Activated T-cell treated with anti-CD3 and anti-CD28 coated beads, Interleukin-2, amount 50 U/mL, for 4 hours (primary cell): ENCODE results near the gene TRMU. TPM values are rescaled to one million over a fixed set of nuclear protein-coding genes. Genes with fewer than 3 reads are reported as not detected.
"Not testable (repeated sequence)": the region's sequence is repeated elsewhere in the genome, so short reads cannot be mapped to it uniquely, and the experiment has no call there.

Source experiments
- ATAC-seq, 2 donors: fragments of 200-7000 bp; cut with Tn5 transposase; one replicate each; pipeline ENCODE4 v1.10.0; 2021
- DNase-seq: peaks from one replicate; pipeline ENCODE4 v3.0.0-alpha.2; 2020
- H3K27me3 Mint-ChIP-seq: one replicate; pipeline ENCODE4 v1.8.0; 2021; ENCODE audit warnings: low read depth, mixed read lengths
- H3K36me3 Mint-ChIP-seq: one replicate; pipeline ENCODE4 v1.8.0; 2022; ENCODE audit warnings: mixed read lengths; ENCODE audit not compliant: insufficient read depth
- H3K4me1 Mint-ChIP-seq: one replicate; pipeline ENCODE4 v1.8.0; 2021; ENCODE audit warnings: low read depth, mixed read lengths
- H3K4me3 Mint-ChIP-seq: one replicate; pipeline ENCODE4 v1.8.0; 2021; ENCODE audit warnings: mild to moderate bottlenecking, moderate library complexity, mixed read lengths
- H3K9me3 Mint-ChIP-seq: one replicate; pipeline ENCODE4 v1.8.0; 2021; ENCODE audit warnings: mixed read lengths
- total RNA-seq, 3 donors: library from RNA; stranded (reverse); gene quantifications; one replicate each; pipeline ENCODE4 v1.2.1, GENCODE V29; 2021

Gene TRMU
- total RNA-seq, 3 donors from 2014 or later = 62.5 to 69.0 (median 66.6) TPM

DNA sequence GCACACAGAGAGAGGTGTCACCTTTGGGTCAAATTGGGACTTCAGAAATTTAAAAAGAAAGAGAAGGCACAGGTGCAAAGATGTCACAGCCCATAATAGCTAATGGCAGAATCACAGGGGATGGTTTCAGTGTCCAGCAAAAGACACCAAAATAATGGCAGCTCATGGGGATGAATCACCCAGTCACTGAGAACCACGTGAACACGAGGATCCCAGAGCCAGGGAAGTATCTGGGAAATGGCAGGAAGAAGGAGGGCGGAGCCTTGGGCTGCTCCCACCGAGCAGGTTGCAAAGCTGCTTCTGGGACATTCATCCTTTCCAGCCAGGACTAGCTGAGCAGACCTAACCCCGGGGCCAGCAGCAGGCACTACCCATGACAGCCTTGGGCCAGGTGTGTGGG, 45.6 kb downstream of the TRMU start:
- H3K4me1 Mint-ChIP-seq = no peaks in the 10 kb centered on the region
- H3K36me3 Mint-ChIP-seq = no peaks in the 10 kb centered on the region
- DNase-seq (no peak), ATAC-seq (no peak)
- no peaks in the 10 kb centered on the region for H3K27me3 Mint-ChIP-seq
- H3K4me3 Mint-ChIP-seq = no peak overlapping the region
- H3K9me3 Mint-ChIP-seq = peaks cover 4% of the 10 kb centered on the region

DNA sequence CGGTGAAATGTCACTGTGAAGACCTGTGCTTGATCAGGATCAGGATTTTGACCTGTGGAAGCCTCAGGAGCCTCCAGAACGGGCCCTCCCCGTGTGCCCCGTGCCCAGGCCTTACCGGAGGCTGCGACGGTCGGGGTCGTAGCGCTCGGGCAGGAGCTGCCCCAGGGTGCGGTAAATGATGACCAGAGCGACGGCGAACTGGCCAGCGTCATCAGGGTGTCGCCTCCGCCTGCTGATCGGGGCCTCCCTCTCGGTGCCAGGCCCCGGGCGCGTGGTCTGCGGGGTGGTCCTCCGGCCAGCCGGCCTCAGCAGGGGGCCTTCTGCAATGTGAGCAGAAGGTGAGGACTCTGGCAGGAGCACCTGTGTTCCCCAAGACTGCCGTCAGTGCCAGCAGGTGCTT, 46.2 kb downstream of the TRMU start:
- H3K36me3 Mint-ChIP-seq = no peaks in the 10 kb centered on the region

GRCh38 chr22:46382524-46382923, 47.0 kb downstream of the TRMU start:
- DNase-seq = no peak
- Mint-ChIP-seq H3K4me1 (no peaks in the 10 kb centered on the region), H3K9me3 (no peaks in the 10 kb centered on the region), H3K36me3 (no peaks in the 10 kb centered on the region), H3K27me3 (no peaks in the 10 kb centered on the region), H3K4me3 (no peak overlapping the region)
- no peak for ATAC-seq

More for the DNA sequence above, 46.2 kb downstream of the TRMU start:
- Mint-ChIP-seq H3K9me3 (peaks cover under 1% of the 10 kb centered on the region), H3K27me3 (no peaks in the 10 kb centered on the region), H3K4me1 (no peaks in the 10 kb centered on the region), H3K4me3 (no peak overlapping the region)
- ATAC-seq (no peak), DNase-seq (no peak)

DNA sequence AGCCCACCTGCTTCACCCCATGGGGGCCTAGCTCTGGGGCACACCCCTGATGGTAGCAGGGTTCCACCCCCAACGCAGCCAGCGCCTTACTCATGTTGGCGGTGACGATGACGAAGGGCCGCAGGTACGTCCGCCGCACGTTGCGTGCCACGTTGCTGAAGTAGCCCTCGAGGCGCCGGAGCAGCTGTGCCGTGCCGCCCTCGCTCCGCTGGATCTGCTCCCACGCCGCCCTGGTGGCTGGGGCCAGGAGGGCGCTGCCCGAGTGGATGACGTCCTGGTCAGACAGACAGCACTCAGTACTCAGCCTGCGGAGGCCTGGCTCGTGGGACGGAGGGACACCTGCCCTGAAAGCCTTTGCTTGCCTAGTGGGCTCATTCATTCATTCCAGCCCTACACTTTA, 50.8 kb downstream of the TRMU start:
- no peaks in the 10 kb centered on the region for H3K9me3 Mint-ChIP-seq
- H3K4me1 Mint-ChIP-seq = no peaks in the 10 kb centered on the region
- no peaks in the 10 kb centered on the region for H3K36me3 Mint-ChIP-seq
- no peak for ATAC-seq
- DNase-seq = no peak
- no peak overlapping the region for H3K4me3 Mint-ChIP-seq
- peaks cover 6% of the 10 kb centered on the region for H3K27me3 Mint-ChIP-seq

- Mint-ChIP-seq H3K4me3 (no peak overlapping the region), H3K27me3 (peaks cover 6% of the 10 kb centered on the region), H3K4me1 (no peaks in the 10 kb centered on the region), H3K9me3 (no peaks in the 10 kb centered on the region), H3K36me3 (no peaks in the 10 kb centered on the region)
- ATAC-seq (no peak), DNase-seq (no peak)
Measured at GRCh38 chr22:46387748-46388147, 52.2 kb downstream of the TRMU start.

- Mint-ChIP-seq H3K9me3 (no peaks in the 10 kb centered on the region), H3K4me3 (no peak overlapping the region), H3K27me3 (peaks cover 6% of the 10 kb centered on the region), H3K36me3 (no peaks in the 10 kb centered on the region), H3K4me1 (peaks cover under 1% of the 10 kb centered on the region)
- ATAC-seq (no peak), DNase-seq (no peak)
Measured at GRCh38 chr22:46388647-46389046, 53.1 kb downstream of the TRMU start.

GRCh38 chr22:46389081-46389480, 53.6 kb downstream of the TRMU start:
- ATAC-seq (no peak), DNase-seq (no peak)
- Mint-ChIP-seq H3K27me3 (peaks cover 6% of the 10 kb centered on the region), H3K36me3 (no peaks in the 10 kb centered on the region), H3K4me1 (peaks cover 5% of the 10 kb centered on the region), H3K9me3 (no peaks in the 10 kb centered on the region), H3K4me3 (no peak overlapping the region)

GRCh38 chr22:46390105-46390651, 54.7 kb downstream of the TRMU start:
- Mint-ChIP-seq H3K4me1 (peaks cover 5% of the 10 kb centered on the region), H3K36me3 (no peaks in the 10 kb centered on the region), H3K9me3 (no peaks in the 10 kb centered on the region), H3K4me3 (no peak overlapping the region), H3K27me3 (peaks cover 6% of the 10 kb centered on the region)
- ATAC-seq (no peak), DNase-seq (no peak)

DNA sequence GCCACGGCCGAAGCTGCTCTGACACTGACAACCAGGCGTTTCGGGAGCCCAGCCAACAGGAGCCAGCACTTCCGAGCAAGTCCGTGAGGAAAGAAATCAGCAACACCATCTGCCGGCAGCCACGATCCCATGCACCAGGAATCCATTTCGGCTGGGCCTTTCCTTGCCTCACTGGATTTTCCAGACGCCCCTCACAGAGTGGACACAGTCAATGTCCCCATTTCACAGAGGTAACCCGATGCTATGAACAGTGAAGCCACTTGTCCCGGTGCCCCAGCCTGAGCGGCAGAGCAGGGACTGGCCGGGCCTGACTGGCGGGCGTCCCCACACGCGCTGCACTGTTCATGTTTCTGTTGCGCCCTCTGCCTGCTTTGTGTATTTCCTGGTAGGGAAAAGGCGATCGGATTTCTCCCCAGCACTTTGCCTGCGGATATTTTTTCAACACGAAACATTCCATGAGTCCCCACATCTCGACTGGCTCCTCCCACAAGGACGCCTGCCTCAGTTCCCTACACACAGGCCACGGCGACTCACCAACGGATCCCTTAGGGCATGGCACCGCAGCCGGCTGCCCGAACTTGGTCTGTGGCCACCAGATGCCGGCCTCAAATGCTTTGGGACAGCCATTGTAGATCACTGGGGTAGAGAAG, 55.3 kb downstream of the TRMU start:
- no peaks in the 10 kb centered on the region for H3K36me3 Mint-ChIP-seq
- H3K4me1 Mint-ChIP-seq = peaks cover 5% of the 10 kb centered on the region
- no peak for DNase-seq
- H3K4me3 Mint-ChIP-seq = no peak overlapping the region
- H3K9me3 Mint-ChIP-seq = no peaks in the 10 kb centered on the region
- no peak for ATAC-seq
- peaks cover 6% of the 10 kb centered on the region for H3K27me3 Mint-ChIP-seq

DNA sequence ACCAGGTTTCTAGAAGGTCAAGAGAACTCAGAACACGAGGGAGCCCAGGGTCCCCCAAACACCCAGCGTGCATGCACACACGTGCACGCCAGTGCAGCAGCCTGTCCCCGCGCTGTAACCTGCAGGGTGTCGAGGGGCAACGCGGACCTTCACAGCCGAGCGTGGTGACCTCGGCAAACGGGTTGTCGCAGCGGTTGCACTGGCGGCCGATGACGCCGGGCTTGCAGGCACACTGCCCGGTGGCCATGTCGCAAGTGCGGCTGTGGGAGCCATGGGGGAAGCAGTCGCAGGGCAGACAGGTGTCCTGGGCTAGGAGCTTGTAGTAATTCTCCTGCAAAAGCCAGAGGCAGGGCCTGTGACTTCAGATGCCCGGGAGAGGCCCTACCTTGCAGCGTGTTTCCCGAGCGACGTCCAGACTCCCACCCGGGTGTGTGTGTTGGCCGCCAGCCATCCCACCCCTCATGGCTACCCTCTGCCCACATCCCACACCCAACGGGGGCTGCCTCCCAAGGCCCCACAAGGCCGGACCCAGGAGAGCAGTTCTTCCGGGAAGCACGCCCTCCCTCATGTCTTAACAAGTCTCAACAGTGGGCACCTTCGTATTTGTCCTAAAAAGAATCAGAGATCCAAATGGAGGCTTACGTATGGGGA, 56.1 kb downstream of the TRMU start:
- DNase-seq (no peak), ATAC-seq (no peak)
- H3K4me1 Mint-ChIP-seq = peaks cover 5% of the 10 kb centered on the region
- H3K4me3 Mint-ChIP-seq = no peak overlapping the region
- peaks cover 6% of the 10 kb centered on the region for H3K27me3 Mint-ChIP-seq
- H3K36me3 Mint-ChIP-seq = no peaks in the 10 kb centered on the region
- no peaks in the 10 kb centered on the region for H3K9me3 Mint-ChIP-seq

DNA sequence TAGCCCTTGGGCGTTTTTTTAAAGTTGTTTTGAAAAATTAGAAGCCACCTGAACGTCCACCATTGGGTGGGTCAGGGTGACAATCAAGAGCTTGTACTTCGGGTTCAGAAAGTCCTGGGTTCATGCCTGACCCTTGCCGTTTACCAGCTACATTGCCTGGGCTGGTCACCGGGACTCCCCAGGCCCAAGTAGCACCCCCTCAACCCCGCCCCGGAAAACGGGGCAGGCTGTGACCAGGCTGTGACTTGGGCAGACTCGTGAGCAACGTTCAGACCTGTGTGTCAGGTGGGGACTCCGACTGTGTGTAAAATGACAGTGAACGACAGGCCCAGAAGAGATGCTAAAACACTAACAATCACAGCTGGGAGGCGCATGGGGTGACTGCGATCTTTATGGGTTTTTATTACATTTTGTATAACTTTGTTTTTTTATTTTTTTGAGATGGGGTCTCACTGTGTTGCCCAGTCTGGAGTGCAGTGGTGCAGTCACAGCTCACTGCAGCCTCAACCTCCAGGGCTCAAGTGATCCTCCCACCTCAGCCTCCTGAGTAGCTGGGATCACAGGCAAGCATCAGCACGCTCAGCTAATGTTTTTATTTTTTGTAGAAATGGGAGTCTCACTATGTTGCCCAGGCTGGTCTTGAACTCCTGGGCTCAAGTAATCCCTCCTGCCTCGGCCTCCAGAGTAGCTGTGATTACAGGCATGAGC, 56.8 kb downstream of the TRMU start:
- H3K9me3 Mint-ChIP-seq = no peaks in the 10 kb centered on the region
- H3K4me1 Mint-ChIP-seq = peaks cover 5% of the 10 kb centered on the region
- no peak for DNase-seq
- H3K4me3 Mint-ChIP-seq = no peak overlapping the region
- no peak for ATAC-seq
- no peaks in the 10 kb centered on the region for H3K36me3 Mint-ChIP-seq
- peaks cover 6% of the 10 kb centered on the region for H3K27me3 Mint-ChIP-seq

DNA sequence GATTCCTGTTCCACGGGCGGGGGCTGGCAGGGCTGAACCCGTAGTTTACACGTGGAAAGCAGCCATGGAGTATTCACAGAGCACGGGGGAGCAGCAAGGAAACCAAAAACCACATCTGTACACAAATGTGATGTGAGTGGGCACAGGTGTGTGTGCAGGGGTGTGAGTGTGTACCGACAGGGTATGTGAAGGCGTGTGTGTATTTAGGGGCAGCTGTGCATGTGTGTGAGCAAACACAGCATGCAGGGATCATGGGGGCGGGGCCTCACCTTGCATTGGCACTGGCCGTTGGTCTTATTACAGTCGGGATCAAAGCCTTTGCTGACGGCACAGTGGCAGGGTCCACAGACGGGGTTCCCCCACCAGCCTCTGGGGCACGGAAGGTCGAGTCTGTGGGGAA, 58.4 kb downstream of the TRMU start:
- peaks cover 6% of the 10 kb centered on the region for H3K27me3 Mint-ChIP-seq
- DNase-seq (no peak), ATAC-seq (no peak)
- H3K9me3 Mint-ChIP-seq = no peaks in the 10 kb centered on the region
- no peak overlapping the region for H3K4me3 Mint-ChIP-seq
- no peaks in the 10 kb centered on the region for H3K36me3 Mint-ChIP-seq
- H3K4me1 Mint-ChIP-seq = peaks cover 5% of the 10 kb centered on the region

- no peak for DNase-seq
- no peaks in the 10 kb centered on the region for H3K9me3 Mint-ChIP-seq
- H3K4me1 Mint-ChIP-seq = peaks cover 10% of the 10 kb centered on the region
- H3K4me3 Mint-ChIP-seq = no peak overlapping the region
- ATAC-seq = no peak
- H3K36me3 Mint-ChIP-seq = no peaks in the 10 kb centered on the region
- H3K27me3 Mint-ChIP-seq = peaks cover 6% of the 10 kb centered on the region
Measured at GRCh38 chr22:46394622-46395021, 59.1 kb downstream of the TRMU start.

GRCh38 chr22:46395145-46395544, 59.6 kb downstream of the TRMU start:
- DNase-seq (no peak), ATAC-seq (no peak)
- Mint-ChIP-seq H3K4me1 (peaks cover 10% of the 10 kb centered on the region), H3K36me3 (no peaks in the 10 kb centered on the region), H3K9me3 (no peaks in the 10 kb centered on the region), H3K27me3 (peaks cover 4% of the 10 kb centered on the region), H3K4me3 (no peak overlapping the region)

- DNase-seq, H3K36me3 Mint-ChIP-seq, H3K27me3 Mint-ChIP-seq, ATAC-seq, H3K9me3 Mint-ChIP-seq, H3K4me3 Mint-ChIP-seq: not testable (repeated sequence)
- peaks cover 10% of the 10 kb centered on the region for H3K4me1 Mint-ChIP-seq
Measured at GRCh38 chr22:46397049-46397448, 61.5 kb downstream of the TRMU start.
